CD14-positive monocyte (primary cell): Measurements from ENCODE around the gene ASB6. TPM values are rescaled to one million over a fixed set of nuclear protein-coding genes. Genes with fewer than 3 reads are reported as not detected.

Experiments
- DNase-seq, 3 donors: peaks; one replicate each; pipeline ENCODE4 v3.0.0-alpha.2; 2011 to 2022
- H2AFZ ChIP-seq: 2 replicates; pipeline ENCODE4 v1.6.0; 2012; ENCODE audit warnings: mild to moderate bottlenecking, low read depth, low read length, inconsistent platforms; ENCODE audit not compliant: insufficient read depth, poor library complexity, severe bottlenecking
- H3K27ac ChIP-seq, 2 donors: 1 replicate in 1 of 2; 2 replicates in 1 of 2; pipeline ENCODE4 v1.5.1; 2012 to 2013; ENCODE audit warnings: low read length in 2 of 2, control low read depth in 1 of 2, inconsistent platforms in 1 of 2, low read depth in 1 of 2, mild to moderate bottlenecking in 1 of 2
- H3K27me3 ChIP-seq, 2 donors: one replicate each; pipeline versions ENCODE4 v1.6.0 to v1.6.1; 2011 to 2013; ENCODE audit warnings: low read length in 2 of 2; ENCODE audit not compliant: control insufficient read depth in 2 of 2, insufficient read depth in 2 of 2
- H3K36me3 ChIP-seq, 2 donors: replicated peaks in 1 of 2; 1 replicate in 1 of 2; 2 replicates in 1 of 2; pipeline versions ENCODE4 v1.5.1 to v1.6.1; 2012 to 2013; ENCODE audit warnings: low read length in 2 of 2, control low read depth in 1 of 2, inconsistent platforms in 1 of 2, mild to moderate bottlenecking in 1 of 2; ENCODE audit not compliant: insufficient read depth in 2 of 2, control insufficient read depth in 1 of 2
- H3K4me1 ChIP-seq, 2 donors: 1 replicate in 1 of 2; 2 replicates in 1 of 2; pipeline versions ENCODE4 v1.5.1 to v1.6.1; 2012 to 2013; ENCODE audit warnings: low read length in 2 of 2, control low read depth in 1 of 2, inconsistent platforms in 1 of 2, mild to moderate bottlenecking in 1 of 2, moderate library complexity in 1 of 2; ENCODE audit not compliant: insufficient read depth in 2 of 2, control insufficient read depth in 1 of 2
- H3K4me2 ChIP-seq: replicated peaks from 2 replicates; pipeline ENCODE3; 2012; ENCODE audit warnings: low read length, moderate library complexity, mild to moderate bottlenecking; ENCODE audit not compliant: poor library complexity, severe bottlenecking; ENCODE audit errors: extremely low read depth
- H3K4me3 ChIP-seq, 3 experiments: fragments of 200-600 bp in 1 of 3; sonication (generic) in 1 of 3; replicated peaks in 1 of 3; 1 replicate in 2 of 3; 2 replicates in 1 of 3; pipeline ENCODE4 v1.5.1; 2011 to 2013; ENCODE audit warnings: low read length in 3 of 3, mild to moderate bottlenecking in 3 of 3, control low read depth in 2 of 3, low read depth in 2 of 3, inconsistent platforms in 1 of 3, moderate library complexity in 1 of 3
- H3K79me2 ChIP-seq: 2 replicates; pipeline ENCODE4 v1.6.0; 2012; ENCODE audit warnings: mild to moderate bottlenecking, control low read depth, inconsistent platforms, low read length, moderate library complexity; ENCODE audit not compliant: insufficient read depth
- H3K9ac ChIP-seq: 2 replicates; pipeline ENCODE4 v1.6.0; 2017; ENCODE audit warnings: low read length, mild to moderate bottlenecking; ENCODE audit not compliant: insufficient read depth, poor library complexity, severe bottlenecking
- H3K9me3 ChIP-seq, 2 donors: replicated peaks in 1 of 2; 1 replicate in 1 of 2; 2 replicates in 1 of 2; pipeline versions ENCODE4 v1.5.1 to v1.6.1; 2012 to 2013; ENCODE audit warnings: low read length in 2 of 2, control low read depth in 1 of 2; ENCODE audit not compliant: control insufficient read depth in 1 of 2, insufficient read depth in 1 of 2
- H4K20me1 ChIP-seq: 2 replicates; pipeline ENCODE4 v1.6.0; 2012; ENCODE audit warnings: mild to moderate bottlenecking, low read length, control low read depth, moderate library complexity; ENCODE audit not compliant: insufficient read depth
- H3K27ac Mint-ChIP-seq, 7 donors: one replicate each; pipeline ENCODE4 v1.8.0; 2020; ENCODE audit warnings: mild to moderate bottlenecking in 7 of 7, mixed read lengths in 7 of 7, moderate library complexity in 6 of 7, inconsistent platforms in 2 of 7
- H3K27me3 Mint-ChIP-seq, 3 donors: one replicate each; pipeline ENCODE4 v1.8.0; 2021 to 2022; ENCODE audit warnings: low read depth in 3 of 3, mild to moderate bottlenecking in 3 of 3, mixed read lengths in 3 of 3, moderate library complexity in 3 of 3, inconsistent platforms in 1 of 3
- H3K36me3 Mint-ChIP-seq, 2 donors: one replicate each; pipeline ENCODE4 v1.8.0; 2020; ENCODE audit warnings: mixed read lengths in 2 of 2, inconsistent platforms in 1 of 2, mild to moderate bottlenecking in 1 of 2
- H3K4me1 Mint-ChIP-seq: one replicate; pipeline ENCODE4 v1.8.0; 2020; ENCODE audit warnings: mild to moderate bottlenecking, mixed read lengths
- H3K4me3 Mint-ChIP-seq, 2 donors: one replicate each; pipeline ENCODE4 v1.8.0; 2020; ENCODE audit warnings: mild to moderate bottlenecking in 2 of 2, mixed read lengths in 2 of 2, moderate library complexity in 1 of 2
- H3K9me3 Mint-ChIP-seq, 7 donors: one replicate each; pipeline ENCODE4 v1.8.0; 2020 to 2022; ENCODE audit warnings: mixed read lengths in 7 of 7, mild to moderate bottlenecking in 6 of 7, moderate library complexity in 6 of 7, inconsistent platforms in 2 of 7
- CTCF ChIP-seq: fragments of 200-600 bp; IDR thresholded peaks from one replicate; pipeline ENCODE4 v1.8.0; 2022; ENCODE audit warnings: antibody characterized with exemption, mild to moderate bottlenecking
- WGBS: methylation state at CpG from one replicate; pipeline ENCODE4 v1.1.5; 2013; ENCODE audit warnings: missing lambda C conversion rate; ENCODE audit not compliant: insufficient coverage; 5-methylcytosine and 5-hydroxymethylcytosine counted together
- intact Hi-C, 2 donors: fragments of 100-400 bp; cut with micrococcal nuclease; formaldehyde crosslinking; loops; one replicate each; pipeline versions ENCODE4 v1.15.0 to v1.15.1; 2023
- polyA plus RNA-seq, 3 donors: library from polyadenylated mRNA; depleted of rRNA in 1 of 3; unstranded in 2 of 3; stranded (reverse) in 1 of 3; fragments of 300-500 nt in 2 of 3; fragments of >200 nt in 1 of 3; fragmentation: Illumina TruSeq in 2 of 3; gene quantifications; 1 replicate in 2 of 3; 2 replicates in 1 of 3; pipeline ENCODE4 v1.2.3, GENCODE V29; 2012 to 2021

ASB6 gene
- polyA plus RNA-seq, 3 donors: 8.1 to 21.1 (median 10.1) TPM

GRCh38 chr9:129646252-129646651 is 4.3 kb upstream of the ASB6 start:
- H3K27ac Mint-ChIP-seq: no peak overlapping the region
- H3K36me3 ChIP-seq: no peaks in the 10 kb centered on the region
- peaks cover 5% of the 10 kb centered on the region for H3K79me2 ChIP-seq
- H3K9me3 ChIP-seq: no peaks in the 10 kb centered on the region
- WGBS: 90% methylated on average over 10 of the region's 12 CpGs
- H3K27me3 Mint-ChIP-seq: peaks cover 2 to 14% (median 4%) of the 10 kb centered on the region in 3 donors
- no peak overlapping the region for H2AFZ ChIP-seq
- H3K9me3 Mint-ChIP-seq: peaks cover 0 to 5% (median 4%) of the 10 kb centered on the region in 7 donors
- no peak for TF ChIP-seq CTCF
- H3K4me1 Mint-ChIP-seq: peaks cover 5% of the 10 kb centered on the region
- no peaks in the 10 kb centered on the region for H3K27me3 ChIP-seq
- no peak overlapping the region for H3K4me3 Mint-ChIP-seq
- DNase-seq: no peak
- H3K27ac ChIP-seq: no peak overlapping the region
- intact Hi-C loops: no loop called here
- no peak overlapping the region for H3K9ac ChIP-seq
- peaks cover 4% of the 10 kb centered on the region for H4K20me1 ChIP-seq
- H3K4me2 ChIP-seq: no peak overlapping the region
- peaks cover 7 to 12% of the 10 kb centered on the region in 2 donors for H3K4me1 ChIP-seq
- H3K4me3 ChIP-seq: no peak overlapping the region
- H3K36me3 Mint-ChIP-seq: no peaks in the 10 kb centered on the region

GRCh38 chr9:129644902-129645301 is 3.0 kb upstream of the ASB6 start:
- H3K9me3 ChIP-seq: no peaks in the 10 kb centered on the region
- H3K79me2 ChIP-seq: peaks cover 19% of the 10 kb centered on the region
- no peaks in the 10 kb centered on the region for H3K36me3 ChIP-seq
- 84% methylated on average over 16 of the region's 17 CpGs for WGBS
- H4K20me1 ChIP-seq: peaks cover 17% of the 10 kb centered on the region
- no peak overlapping the region for H3K4me3 Mint-ChIP-seq
- intact Hi-C loops: loop anchor here (5.0 kb wide), 2 partner anchors 87 to 147 kb away; no protein-coding TSS in a partner anchor
- H3K4me1 ChIP-seq: peaks cover 19 to 25% of the 10 kb centered on the region in 2 donors
- H3K9ac ChIP-seq: no peak overlapping the region
- H3K4me2 ChIP-seq: no peak overlapping the region
- H3K4me1 Mint-ChIP-seq: peaks cover 18% of the 10 kb centered on the region
- no peak for DNase-seq
- H3K9me3 Mint-ChIP-seq: peaks cover 0 to 5% (median 4%) of the 10 kb centered on the region in 7 donors
- no peaks in the 10 kb centered on the region for H3K36me3 Mint-ChIP-seq
- no peak overlapping the region for H2AFZ ChIP-seq
- no peak overlapping the region for H3K4me3 ChIP-seq
- no peaks in the 10 kb centered on the region for H3K27me3 ChIP-seq
- peaks cover 2 to 14% (median 4%) of the 10 kb centered on the region in 3 donors for H3K27me3 Mint-ChIP-seq
- H3K27ac ChIP-seq: no peak overlapping the region
- TF ChIP-seq CTCF: no peak
- no peak overlapping the region for H3K27ac Mint-ChIP-seq
